Measurements from ENCODE around the gene LIPG.
"Not testable (repeated sequence)": the region's sequence is repeated elsewhere in the genome, so short reads cannot be mapped to it uniquely, and the experiment has no call there.

LIPG gene

DNA sequence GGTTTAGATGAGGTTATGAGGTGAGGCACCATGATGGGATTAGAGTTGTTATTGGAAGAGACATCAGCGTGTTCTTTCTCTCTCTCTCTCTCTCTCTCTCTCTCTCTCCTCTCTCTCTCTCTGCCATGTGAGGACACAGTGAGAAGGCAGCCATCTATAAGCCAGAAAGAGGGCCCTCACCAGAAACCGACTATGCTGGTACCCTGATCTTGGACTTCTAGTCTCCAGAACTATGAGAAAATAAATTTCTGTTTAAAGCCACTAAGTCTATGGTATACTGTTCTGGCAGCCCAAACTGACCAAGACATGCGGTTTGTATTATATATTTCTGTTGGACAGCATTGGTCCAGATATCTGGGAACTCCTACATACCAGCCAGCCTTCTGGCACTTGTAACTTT lies 3.5 kb upstream of the LIPG start:
- ChIA-PET CTCF (interaction anchor here (0.6 to 4.1 kb wide), 17 partner anchors 12 to 672 kb away, joined by 3 to 51 read pairs (median 5); no protein-coding TSS in a partner anchor), POLR2A (no interaction called here)
- Histone ChIP-seq H3K27ac (ENCODE audit: extremely low read depth, low read depth, low read length) (no peak overlapping the region), H3K4me3 (ENCODE audit: low read depth, low read length) (no peak overlapping the region), H3K36me3 (ENCODE audit: control insufficient read depth in 2 of 2, insufficient read depth in 1 of 2, low read length in 2 of 2) (no peaks in the 10 kb centered on the region), H3K9me3 (ENCODE audit: control insufficient read depth, insufficient read depth, low read depth, low read length) (no peaks in the 10 kb centered on the region), H3K4me1 (ENCODE audit: control insufficient read depth, insufficient read depth, low read length) (peaks cover 5% of the 10 kb centered on the region; the same call in 1 of the 2 replicates)
- TF ChIP-seq ZNF596 (tag by site-specific recombination; IDR thresholded peaks at IDR 0.05) (peak; percentile 86), SCRT2 (tag by site-specific recombination; IDR thresholded peaks at IDR 0.05) (no peak), FEZF1 (tag by site-specific recombination; IDR thresholded peaks at IDR 0.05) (no peak), ZNF121 (tag by site-specific recombination; IDR thresholded peaks at IDR 0.05) (no peak), ZNF530 (tag by site-specific recombination; IDR thresholded peaks at IDR 0.05; ENCODE audit: low read depth) (no peak)

DNA sequence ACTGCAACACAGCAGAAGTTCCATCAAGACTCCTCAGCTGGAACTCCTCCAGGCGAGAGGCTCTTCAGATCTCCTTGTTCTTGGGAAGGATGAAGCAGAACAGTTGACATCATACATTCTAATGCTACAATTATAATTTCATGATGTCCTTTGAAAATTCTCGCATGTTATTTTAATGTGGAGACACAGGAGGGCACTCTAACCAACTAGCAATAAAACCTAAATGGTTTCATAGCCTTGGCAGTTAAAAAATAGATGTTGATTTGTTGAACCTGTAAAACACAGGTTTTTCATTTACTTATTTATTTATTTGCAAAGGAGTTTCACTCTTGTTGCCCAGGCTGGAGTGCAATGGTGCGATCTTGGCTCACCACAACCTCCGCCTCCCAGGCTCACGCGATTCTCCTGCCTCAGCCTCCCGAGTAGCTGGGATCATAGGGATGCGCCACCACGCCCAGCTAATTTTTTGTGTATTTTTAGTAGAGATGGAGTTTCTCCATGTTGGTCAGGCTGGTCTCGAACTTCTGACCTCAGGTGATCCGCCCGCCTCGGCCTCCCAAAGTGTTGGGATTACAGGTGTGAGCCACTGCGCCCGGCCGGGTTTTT lies 2.4 kb upstream of the LIPG start:
- ChIA-PET CTCF (interaction anchor here (0.6 to 4.1 kb wide), 31 partner anchors 11 to 320 kb away, joined by 3 to 51 read pairs (median 3); no protein-coding TSS in a partner anchor), POLR2A (interaction anchor here (2.2 kb wide), 1 partner anchor 166 kb away, joined by 9 read pairs; no protein-coding TSS in a partner anchor)
- not testable (repeated sequence) for H3K9me3 ChIP-seq (ENCODE audit: control insufficient read depth, insufficient read depth, low read depth, low read length); H3K4me1 ChIP-seq (ENCODE audit: control insufficient read depth, insufficient read depth, low read length); H3K27ac ChIP-seq (ENCODE audit: extremely low read depth, low read depth, low read length); H3K4me3 ChIP-seq (ENCODE audit: low read depth, low read length); H3K36me3 ChIP-seq (ENCODE audit: control insufficient read depth in 2 of 2, insufficient read depth in 1 of 2, low read length in 2 of 2)
- TF ChIP-seq, protein P1, sequence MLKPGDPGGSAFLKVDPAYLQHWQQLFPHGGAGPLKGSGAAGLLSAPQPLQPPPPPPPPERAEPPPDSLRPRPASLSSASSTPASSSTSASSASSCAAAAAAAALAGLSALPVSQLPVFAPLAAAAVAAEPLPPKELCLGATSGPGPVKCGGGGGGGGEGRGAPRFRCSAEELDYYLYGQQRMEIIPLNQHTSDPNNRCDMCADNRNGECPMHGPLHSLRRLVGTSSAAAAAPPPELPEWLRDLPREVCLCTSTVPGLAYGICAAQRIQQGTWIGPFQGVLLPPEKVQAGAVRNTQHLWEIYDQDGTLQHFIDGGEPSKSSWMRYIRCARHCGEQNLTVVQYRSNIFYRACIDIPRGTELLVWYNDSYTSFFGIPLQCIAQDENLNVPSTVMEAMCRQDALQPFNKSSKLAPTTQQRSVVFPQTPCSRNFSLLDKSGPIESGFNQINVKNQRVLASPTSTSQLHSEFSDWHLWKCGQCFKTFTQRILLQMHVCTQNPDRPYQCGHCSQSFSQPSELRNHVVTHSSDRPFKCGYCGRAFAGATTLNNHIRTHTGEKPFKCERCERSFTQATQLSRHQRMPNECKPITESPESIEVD (tag by site-specific recombination; IDR thresholded peaks at IDR 0.05): peak; percentile 56
- TF ChIP-seq SCRT1 (tag by site-specific recombination; IDR thresholded peaks at IDR 0.05; ENCODE audit: borderline replicate concordance) (0 out of 2 replicates have a peak, but pooled peaks have one; percentile 23), KLF9 (tag by site-specific recombination; IDR thresholded peaks at IDR 0.05; ENCODE audit: low read depth) (0 out of 2 replicates have a peak, but pooled peaks have one; percentile 15), ZSCAN30 (tag by site-specific recombination; IDR thresholded peaks at IDR 0.05) (peak; percentile 69; the same call in 1 of the 2 replicates), ZNF654 (tag by site-specific recombination; IDR thresholded peaks at IDR 0.05; ENCODE audit: low read depth) (peak; percentile 60), ZNF660 (tag by site-specific recombination; IDR thresholded peaks at IDR 0.05) (0 out of 2 replicates have a peak, but pooled peaks have one; percentile 50)
- TF ChIP-seq, protein P2, sequence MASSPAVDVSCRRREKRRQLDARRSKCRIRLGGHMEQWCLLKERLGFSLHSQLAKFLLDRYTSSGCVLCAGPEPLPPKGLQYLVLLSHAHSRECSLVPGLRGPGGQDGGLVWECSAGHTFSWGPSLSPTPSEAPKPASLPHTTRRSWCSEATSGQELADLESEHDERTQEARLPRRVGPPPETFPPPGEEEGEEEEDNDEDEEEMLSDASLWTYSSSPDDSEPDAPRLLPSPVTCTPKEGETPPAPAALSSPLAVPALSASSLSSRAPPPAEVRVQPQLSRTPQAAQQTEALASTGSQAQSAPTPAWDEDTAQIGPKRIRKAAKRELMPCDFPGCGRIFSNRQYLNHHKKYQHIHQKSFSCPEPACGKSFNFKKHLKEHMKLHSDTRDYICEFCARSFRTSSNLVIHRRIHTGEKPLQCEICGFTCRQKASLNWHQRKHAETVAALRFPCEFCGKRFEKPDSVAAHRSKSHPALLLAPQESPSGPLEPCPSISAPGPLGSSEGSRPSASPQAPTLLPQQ (tag by site-specific recombination; IDR thresholded peaks at IDR 0.05): peak; percentile 26; the same call in 1 of the 2 replicates
- TF ChIP-seq, protein P3, sequence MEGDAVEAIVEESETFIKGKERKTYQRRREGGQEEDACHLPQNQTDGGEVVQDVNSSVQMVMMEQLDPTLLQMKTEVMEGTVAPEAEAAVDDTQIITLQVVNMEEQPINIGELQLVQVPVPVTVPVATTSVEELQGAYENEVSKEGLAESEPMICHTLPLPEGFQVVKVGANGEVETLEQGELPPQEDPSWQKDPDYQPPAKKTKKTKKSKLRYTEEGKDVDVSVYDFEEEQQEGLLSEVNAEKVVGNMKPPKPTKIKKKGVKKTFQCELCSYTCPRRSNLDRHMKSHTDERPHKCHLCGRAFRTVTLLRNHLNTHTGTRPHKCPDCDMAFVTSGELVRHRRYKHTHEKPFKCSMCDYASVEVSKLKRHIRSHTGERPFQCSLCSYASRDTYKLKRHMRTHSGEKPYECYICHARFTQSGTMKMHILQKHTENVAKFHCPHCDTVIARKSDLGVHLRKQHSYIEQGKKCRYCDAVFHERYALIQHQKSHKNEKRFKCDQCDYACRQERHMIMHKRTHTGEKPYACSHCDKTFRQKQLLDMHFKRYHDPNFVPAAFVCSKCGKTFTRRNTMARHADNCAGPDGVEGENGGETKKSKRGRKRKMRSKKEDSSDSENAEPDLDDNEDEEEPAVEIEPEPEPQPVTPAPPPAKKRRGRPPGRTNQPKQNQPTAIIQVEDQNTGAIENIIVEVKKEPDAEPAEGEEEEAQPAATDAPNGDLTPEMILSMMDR (tag by site-specific recombination; IDR thresholded peaks at IDR 0.05): peak; percentile 42; the same call in 1 of the 2 replicates

DNA sequence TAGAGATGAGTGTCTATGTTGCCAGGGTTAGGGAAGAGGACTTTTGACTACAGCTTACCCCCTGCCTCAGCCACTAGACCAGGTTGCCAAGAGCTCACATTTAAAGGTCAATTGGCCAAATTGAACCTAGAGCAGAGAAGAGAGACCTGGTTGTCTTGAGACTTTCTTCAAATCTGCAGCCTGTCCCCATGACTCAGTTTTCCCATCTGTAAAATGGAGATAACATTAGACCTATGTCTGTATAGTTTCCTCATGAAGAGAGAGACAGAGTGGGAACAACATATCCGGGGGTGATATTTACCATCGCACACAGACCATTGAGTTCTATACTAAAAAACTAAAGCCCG lies 1.6 kb upstream of the LIPG start:
- POLR2A ChIA-PET: interaction anchor here (0.5 to 2.2 kb wide), 2 partner anchors 11 to 166 kb away, joined by 4 to 9 read pairs; no protein-coding TSS in a partner anchor
- H3K36me3 ChIP-seq (ENCODE audit: control insufficient read depth in 2 of 2, insufficient read depth in 1 of 2, low read length in 2 of 2): no peaks in the 10 kb centered on the region
- no peaks in the 10 kb centered on the region for H3K9me3 ChIP-seq (ENCODE audit: control insufficient read depth, insufficient read depth, low read depth, low read length)
- peaks cover 9% of the 10 kb centered on the region; the same call in 1 of the 2 replicates for H3K4me1 ChIP-seq (ENCODE audit: control insufficient read depth, insufficient read depth, low read length)
- CTCF ChIA-PET: interaction anchor here (0.6 to 4.1 kb wide), 18 partner anchors 10 to 319 kb away, joined by 3 to 51 read pairs (median 5); no protein-coding TSS in a partner anchor
- H3K27ac ChIP-seq (ENCODE audit: extremely low read depth, low read depth, low read length): no peak overlapping the region
- H3K4me3 ChIP-seq (ENCODE audit: low read depth, low read length): no peak overlapping the region
- no peak for TF ChIP-seq ZNF624 (tag by site-specific recombination; IDR thresholded peaks at IDR 0.05)
- TF ChIP-seq, protein P1 (tag by site-specific recombination; IDR thresholded peaks at IDR 0.05): no peak
- TF ChIP-seq ZNF266 (tag by site-specific recombination; IDR thresholded peaks at IDR 0.05; ENCODE audit: low read depth): no peak
- no peak for TF ChIP-seq TCF7L2 (IDR thresholded peaks at IDR 0.05; ENCODE audit: borderline replicate concordance, low read depth, low read length)
- TF ChIP-seq, protein P4, sequence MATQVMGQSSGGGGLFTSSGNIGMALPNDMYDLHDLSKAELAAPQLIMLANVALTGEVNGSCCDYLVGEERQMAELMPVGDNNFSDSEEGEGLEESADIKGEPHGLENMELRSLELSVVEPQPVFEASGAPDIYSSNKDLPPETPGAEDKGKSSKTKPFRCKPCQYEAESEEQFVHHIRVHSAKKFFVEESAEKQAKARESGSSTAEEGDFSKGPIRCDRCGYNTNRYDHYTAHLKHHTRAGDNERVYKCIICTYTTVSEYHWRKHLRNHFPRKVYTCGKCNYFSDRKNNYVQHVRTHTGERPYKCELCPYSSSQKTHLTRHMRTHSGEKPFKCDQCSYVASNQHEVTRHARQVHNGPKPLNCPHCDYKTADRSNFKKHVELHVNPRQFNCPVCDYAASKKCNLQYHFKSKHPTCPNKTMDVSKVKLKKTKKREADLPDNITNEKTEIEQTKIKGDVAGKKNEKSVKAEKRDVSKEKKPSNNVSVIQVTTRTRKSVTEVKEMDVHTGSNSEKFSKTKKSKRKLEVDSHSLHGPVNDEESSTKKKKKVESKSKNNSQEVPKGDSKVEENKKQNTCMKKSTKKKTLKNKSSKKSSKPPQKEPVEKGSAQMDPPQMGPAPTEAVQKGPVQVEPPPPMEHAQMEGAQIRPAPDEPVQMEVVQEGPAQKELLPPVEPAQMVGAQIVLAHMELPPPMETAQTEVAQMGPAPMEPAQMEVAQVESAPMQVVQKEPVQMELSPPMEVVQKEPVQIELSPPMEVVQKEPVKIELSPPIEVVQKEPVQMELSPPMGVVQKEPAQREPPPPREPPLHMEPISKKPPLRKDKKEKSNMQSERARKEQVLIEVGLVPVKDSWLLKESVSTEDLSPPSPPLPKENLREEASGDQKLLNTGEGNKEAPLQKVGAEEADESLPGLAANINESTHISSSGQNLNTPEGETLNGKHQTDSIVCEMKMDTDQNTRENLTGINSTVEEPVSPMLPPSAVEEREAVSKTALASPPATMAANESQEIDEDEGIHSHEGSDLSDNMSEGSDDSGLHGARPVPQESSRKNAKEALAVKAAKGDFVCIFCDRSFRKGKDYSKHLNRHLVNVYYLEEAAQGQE (tag by site-specific recombination; IDR thresholded peaks at IDR 0.05): no peak
- TF ChIP-seq HOXA7 (CRISPR knock-in tag; IDR thresholded peaks at IDR 0.05; ENCODE audit: borderline replicate concordance): no peak
- TF ChIP-seq ZEB2 (tag by site-specific recombination; IDR thresholded peaks at IDR 0.05): no peak
- no peak for TF ChIP-seq ZBTB8A (tag by site-specific recombination; IDR thresholded peaks at IDR 0.05)
